ENCODE results near the gene CLK1.

DNA sequence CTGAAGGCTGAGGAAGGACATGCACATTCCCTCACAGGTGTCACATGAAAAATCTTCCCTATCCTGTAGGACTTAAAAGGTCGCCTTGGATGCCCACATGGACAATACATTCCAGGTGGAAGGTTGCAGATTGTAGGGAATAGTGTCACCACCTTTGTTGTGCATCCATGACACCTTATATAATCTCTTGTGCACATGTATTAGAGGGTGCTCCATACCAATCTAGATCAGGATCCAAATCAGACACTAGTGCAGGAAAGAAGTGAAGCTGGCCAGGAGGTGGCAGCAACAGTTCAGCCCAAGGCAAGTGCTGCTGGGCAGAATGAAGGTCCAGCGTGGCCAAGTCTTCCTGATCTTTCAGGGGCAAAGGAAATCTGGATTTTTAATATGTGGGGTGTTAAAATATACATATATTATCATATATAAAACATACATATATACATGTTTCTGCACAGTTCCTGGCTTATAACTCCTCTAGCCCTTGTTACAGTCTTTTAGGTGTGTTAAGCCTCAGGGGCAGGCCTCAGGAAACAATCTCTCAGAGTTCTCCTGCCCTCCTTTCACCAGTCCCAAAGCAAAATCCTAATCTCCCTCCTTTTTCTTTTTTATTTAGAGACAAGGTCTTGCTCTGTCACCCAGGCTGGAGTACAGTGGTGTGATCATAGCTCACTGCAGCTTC lies 41.3 kb upstream of the CLK1 start:
- TF ChIP-seq, protein P1, sequence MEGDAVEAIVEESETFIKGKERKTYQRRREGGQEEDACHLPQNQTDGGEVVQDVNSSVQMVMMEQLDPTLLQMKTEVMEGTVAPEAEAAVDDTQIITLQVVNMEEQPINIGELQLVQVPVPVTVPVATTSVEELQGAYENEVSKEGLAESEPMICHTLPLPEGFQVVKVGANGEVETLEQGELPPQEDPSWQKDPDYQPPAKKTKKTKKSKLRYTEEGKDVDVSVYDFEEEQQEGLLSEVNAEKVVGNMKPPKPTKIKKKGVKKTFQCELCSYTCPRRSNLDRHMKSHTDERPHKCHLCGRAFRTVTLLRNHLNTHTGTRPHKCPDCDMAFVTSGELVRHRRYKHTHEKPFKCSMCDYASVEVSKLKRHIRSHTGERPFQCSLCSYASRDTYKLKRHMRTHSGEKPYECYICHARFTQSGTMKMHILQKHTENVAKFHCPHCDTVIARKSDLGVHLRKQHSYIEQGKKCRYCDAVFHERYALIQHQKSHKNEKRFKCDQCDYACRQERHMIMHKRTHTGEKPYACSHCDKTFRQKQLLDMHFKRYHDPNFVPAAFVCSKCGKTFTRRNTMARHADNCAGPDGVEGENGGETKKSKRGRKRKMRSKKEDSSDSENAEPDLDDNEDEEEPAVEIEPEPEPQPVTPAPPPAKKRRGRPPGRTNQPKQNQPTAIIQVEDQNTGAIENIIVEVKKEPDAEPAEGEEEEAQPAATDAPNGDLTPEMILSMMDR (IDR thresholded peaks at IDR 0.05; ENCODE audit: insufficient read depth, low read depth, low read length), result peak; percentile 76
- TF ChIP-seq EZH2 (IDR thresholded peaks at IDR 0.05; ENCODE audit: insufficient read depth, low read length), result no peak
